Fibroblast of the aortic adventitia (primary cell): ENCODE measurements around the gene CCDC12. TPM values are rescaled to one million over a fixed set of nuclear protein-coding genes. Genes with fewer than 3 reads are reported as not detected.
A peak's percentile ranks its signal among the peaks of the same experiment; 100 is the strongest.

ENCODE experiments used
- DNase-seq: peaks from one replicate; pipeline ENCODE4 v3.0.0-alpha.2; 2010; ENCODE audit warnings: low read depth
- H3K4me3 ChIP-seq: 2 replicates; pipeline ENCODE4 v1.5.1; 2011; ENCODE audit warnings: low read depth, mild to moderate bottlenecking, control low read depth, low read length, moderate library complexity
- total RNA-seq: library from RNA; depleted of rRNA; stranded (reverse); fragments of >200 nt; gene quantifications from 2 replicates; pipeline ENCODE4 v1.2.3, GENCODE V29; 2012; ENCODE audit warnings: low replicate concordance
- TF ChIP-seq, protein P1 (sequence below): IDR thresholded peaks from 2 replicates; pipeline ENCODE4 v1.5.1; 2011; ENCODE audit warnings: mild to moderate bottlenecking, low read length, control low read depth, inconsistent platforms; ENCODE audit not compliant: insufficient read depth

The CCDC12 gene
- total RNA-seq, 1 donor = 21.6 TPM

DNA sequence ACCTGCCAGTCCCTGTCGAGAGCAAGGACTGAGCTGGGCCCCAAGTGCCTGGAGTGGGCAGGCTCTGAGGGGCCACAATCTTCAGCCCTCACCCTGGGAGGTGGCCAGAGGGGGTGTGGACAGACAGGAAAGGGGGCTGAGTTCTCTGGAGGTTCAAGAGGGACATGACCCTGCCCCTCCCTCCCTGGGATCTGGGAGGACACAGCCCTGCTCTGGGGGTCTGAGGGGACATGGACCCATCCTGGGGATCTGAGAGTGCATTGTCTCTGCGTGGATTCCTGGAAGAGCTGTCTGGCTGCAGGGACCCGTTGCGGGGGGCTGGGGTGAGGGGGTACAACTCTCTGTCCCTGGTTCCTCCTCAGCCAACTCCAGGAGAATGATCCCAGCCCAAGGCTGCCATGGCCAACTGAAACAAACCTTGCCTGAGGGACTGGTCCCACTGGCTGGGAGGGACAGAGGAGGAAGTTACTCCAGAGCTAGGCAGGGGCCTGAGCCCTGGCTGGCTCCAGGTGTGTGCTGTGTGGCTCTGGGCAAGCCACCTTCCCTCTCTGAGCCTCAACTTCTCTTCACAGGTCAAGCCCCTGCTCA is 70.0 kb downstream of the CCDC12 start:
- DNase-seq = no peak
- no peak overlapping the region for H3K4me3 ChIP-seq
- TF ChIP-seq, protein P1, sequence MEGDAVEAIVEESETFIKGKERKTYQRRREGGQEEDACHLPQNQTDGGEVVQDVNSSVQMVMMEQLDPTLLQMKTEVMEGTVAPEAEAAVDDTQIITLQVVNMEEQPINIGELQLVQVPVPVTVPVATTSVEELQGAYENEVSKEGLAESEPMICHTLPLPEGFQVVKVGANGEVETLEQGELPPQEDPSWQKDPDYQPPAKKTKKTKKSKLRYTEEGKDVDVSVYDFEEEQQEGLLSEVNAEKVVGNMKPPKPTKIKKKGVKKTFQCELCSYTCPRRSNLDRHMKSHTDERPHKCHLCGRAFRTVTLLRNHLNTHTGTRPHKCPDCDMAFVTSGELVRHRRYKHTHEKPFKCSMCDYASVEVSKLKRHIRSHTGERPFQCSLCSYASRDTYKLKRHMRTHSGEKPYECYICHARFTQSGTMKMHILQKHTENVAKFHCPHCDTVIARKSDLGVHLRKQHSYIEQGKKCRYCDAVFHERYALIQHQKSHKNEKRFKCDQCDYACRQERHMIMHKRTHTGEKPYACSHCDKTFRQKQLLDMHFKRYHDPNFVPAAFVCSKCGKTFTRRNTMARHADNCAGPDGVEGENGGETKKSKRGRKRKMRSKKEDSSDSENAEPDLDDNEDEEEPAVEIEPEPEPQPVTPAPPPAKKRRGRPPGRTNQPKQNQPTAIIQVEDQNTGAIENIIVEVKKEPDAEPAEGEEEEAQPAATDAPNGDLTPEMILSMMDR = no peak

DNA sequence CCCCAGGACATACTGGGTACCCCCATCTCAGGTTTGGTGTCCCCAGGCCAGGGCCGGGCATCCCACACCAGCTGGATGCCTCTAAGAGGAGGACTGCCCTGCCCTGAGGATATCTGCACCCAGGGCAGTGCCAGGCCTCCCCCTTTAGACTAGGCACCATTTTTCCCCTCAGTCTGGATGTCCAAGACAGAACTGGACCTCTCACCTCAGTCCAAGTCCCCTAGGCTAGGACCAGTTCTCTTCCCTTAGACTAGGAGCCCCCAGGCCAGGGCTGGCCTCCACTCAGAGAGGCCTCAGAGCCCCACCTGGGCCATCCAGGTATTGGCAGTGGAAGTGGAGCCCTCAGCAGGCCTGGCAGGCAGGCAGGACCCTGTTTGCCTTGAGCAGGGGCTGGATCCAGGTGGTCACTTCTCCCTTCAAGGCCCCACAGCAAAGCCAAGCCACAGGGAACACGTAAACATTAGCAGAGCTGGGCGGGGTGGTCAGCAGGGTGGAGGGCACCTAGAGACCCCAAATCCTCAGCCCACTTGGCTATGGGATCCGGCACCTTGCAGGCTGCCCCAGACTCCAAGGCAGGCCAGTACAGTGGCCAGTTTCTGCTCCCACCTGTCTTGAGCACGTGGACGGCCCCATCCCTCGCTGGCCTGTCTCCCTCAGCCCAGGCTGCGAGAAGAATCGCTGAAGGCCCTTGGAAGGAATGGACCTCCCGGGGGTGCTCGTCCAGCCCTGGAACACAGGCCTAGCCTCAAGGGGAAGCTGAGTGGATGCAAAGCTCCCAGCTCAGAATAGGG is 70.7 kb downstream of the CCDC12 start:
- TF ChIP-seq, protein P1 = no peak
- H3K4me3 ChIP-seq = no peak overlapping the region
- DNase-seq = no peak

DNA sequence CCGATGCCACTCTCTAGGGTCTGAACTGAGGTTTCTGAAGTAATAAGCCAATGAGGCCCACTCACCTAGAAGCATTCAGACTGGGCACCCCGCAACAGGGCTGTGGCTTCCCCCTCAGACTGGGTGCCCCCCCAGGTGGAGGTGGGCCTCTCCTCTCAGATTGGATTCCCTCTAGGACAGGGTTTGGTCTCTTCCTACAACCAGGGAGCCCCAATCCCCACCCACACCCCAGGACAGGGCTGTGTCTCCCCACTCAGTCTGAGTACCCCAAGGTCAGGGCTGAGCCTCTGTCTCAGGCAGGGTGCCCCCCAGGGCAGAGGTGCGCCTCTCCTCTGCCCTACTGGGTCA is 71.4 kb downstream of the CCDC12 start:
- DNase-seq = no peak
- TF ChIP-seq, protein P1 = no peak
- no peak overlapping the region for H3K4me3 ChIP-seq

DNA sequence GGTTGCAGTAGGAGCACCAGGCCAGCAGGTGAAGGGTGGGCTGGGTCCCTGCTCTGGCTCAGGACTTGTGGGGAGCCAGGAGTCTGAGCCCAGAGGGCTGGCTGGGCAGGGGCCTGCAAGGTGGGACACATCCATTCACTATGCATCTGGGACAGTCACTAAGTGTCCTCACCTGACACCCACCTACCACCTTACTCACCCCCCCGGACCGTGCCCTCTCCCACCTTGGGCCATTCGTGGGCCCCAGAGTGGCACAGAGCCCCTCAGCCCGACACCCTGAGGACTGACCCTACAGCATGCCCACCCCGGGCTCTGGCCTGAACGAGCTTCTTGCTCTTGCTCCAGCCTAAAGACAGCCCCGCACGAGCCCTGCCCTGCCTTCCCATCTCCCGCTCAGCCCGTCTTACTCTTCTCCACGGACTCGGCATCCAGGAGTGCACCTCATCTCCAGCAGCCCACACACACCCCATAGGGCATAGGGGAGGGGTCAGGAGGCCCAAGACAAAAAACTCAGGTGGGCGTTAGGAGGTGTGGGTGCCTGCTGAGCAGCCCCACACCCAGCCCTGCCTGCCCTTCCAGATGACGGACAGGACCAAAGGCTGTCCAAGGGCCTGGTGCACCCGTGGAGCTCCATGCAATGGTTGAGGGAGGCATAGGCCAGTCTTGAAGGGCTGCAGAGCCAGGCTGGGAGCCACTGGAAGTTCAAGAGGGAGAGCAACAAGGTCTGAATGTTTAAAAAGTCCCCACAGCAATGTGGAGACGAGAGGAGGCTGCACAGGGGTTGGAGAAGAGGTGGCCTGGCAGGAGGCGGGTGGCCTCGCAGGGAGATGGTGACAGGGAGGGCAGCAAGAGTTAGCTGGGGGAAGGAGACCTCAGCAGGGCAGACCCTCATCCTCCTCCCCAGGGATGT is 72.0 kb downstream of the CCDC12 start:
- TF ChIP-seq, protein P1 = no peak
- no peak for DNase-seq
- H3K4me3 ChIP-seq = no peak overlapping the region

DNA sequence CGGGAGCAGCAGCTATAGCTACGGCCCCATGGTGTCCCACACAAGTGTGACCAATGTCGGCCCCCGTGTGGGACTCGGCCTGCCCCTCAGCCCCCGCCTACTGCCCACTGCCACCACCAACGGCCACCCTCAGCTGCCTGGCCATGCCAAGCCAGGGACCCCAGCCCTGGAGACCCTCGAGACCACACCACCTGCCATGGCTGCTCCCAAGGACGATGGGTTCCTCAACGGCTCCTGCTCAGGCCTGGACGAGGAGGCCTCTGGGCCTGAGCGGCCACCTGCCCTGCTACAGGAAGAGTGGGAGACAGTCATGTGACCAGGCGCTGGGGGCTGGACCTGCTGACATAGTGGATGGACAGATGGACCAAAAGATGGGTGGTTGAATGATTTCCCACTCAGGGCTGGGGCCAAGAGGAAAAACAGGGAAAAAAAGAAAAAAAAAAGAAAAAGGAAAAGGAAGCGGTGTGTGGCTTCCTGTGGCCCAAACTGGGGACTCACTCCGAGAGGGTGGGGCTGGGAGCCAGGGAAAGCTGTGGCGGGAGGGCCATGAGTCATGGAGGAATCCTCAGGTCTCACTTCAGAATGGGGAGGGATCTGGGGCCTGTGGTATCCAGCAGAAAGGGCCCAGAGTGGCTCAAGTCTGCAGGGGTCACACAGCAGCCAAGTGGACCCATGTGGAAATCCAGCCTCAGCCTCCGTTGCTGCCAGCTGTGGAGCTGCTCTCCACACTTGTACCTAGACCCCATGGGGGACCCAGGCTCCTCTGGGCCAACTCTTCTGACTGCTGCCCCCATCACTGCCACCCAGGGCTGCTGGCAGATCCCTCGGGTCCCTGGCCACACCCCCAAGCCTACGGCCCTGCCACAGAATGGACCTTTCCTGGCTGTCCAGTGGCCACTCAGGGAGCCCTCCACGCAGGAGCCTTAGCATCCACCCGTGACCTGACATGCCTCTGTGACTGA is 72.9 kb downstream of the CCDC12 start:
- peak; percentile 12 for DNase-seq
- TF ChIP-seq, protein P1 = no peak
- no peak overlapping the region for H3K4me3 ChIP-seq

DNA sequence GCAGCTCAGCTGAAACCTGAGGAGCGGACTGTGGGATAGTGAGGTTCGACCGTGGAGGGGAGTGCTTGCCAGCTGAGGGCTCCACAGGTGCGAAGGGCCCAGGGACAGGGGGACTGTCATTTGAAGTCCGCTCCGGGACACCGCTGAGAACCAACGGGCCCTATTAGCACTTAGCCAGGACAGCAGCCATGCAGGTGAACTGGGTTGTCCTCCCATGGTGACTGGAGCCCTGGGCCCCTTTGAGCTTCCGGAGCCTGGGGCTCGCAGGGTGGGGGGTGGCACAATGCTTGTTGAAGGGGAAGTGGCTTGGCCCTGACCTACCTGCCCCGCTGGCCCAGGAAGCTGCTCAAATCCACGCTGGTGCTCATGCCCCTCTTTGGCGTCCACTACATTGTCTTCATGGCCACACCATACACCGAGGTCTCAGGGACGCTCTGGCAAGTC is 74.3 kb downstream of the CCDC12 start:
- DNase-seq = no peak

More for the DNA sequence above, 74.3 kb downstream of the CCDC12 start:
- TF ChIP-seq, protein P1 = no peak
- H3K4me3 ChIP-seq = no peak overlapping the region
